Effector memory CD8-positive, alpha-beta T cell (primary cell): ENCODE measurements around the gene IFNA6.
A peak's percentile ranks its signal among the peaks of the same experiment; 100 is the strongest.

ENCODE experiments used
- ATAC-seq: fragments of 150-1000 bp; cut with Tn5 transposase; replicated peaks from 2 replicates; pipeline ENCODE4 v1.10.0; 2021; ENCODE audit warnings: mild to moderate bottlenecking, moderate library complexity
- DNase-seq, 3 experiments: peaks; one replicate each; pipeline ENCODE4 v3.0.0; 2021
- H3K27ac Mint-ChIP-seq, 2 donors: one replicate each; pipeline ENCODE4 v1.8.0; 2022; ENCODE audit warnings: mild to moderate bottlenecking in 2 of 2, mixed read lengths in 2 of 2, moderate library complexity in 2 of 2
- H3K27me3 Mint-ChIP-seq, 2 donors: one replicate each; pipeline ENCODE4 v1.8.0; 2022; ENCODE audit warnings: mixed read lengths in 2 of 2
- H3K36me3 Mint-ChIP-seq: one replicate; pipeline ENCODE4 v1.8.0; 2022; ENCODE audit warnings: mild to moderate bottlenecking, moderate library complexity, mixed read lengths; ENCODE audit not compliant: insufficient read depth
- H3K4me1 Mint-ChIP-seq, 2 donors: one replicate each; pipeline ENCODE4 v1.8.0; 2022; ENCODE audit warnings: low read depth in 2 of 2, mixed read lengths in 2 of 2
- H3K4me3 Mint-ChIP-seq, 2 donors: one replicate each; pipeline ENCODE4 v1.8.0; 2022; ENCODE audit warnings: mild to moderate bottlenecking in 2 of 2, mixed read lengths in 2 of 2, moderate library complexity in 2 of 2
- H3K9me3 Mint-ChIP-seq, 2 donors: one replicate each; pipeline ENCODE4 v1.8.0; 2022; ENCODE audit warnings: mixed read lengths in 2 of 2

IFNA6 gene

DNA sequence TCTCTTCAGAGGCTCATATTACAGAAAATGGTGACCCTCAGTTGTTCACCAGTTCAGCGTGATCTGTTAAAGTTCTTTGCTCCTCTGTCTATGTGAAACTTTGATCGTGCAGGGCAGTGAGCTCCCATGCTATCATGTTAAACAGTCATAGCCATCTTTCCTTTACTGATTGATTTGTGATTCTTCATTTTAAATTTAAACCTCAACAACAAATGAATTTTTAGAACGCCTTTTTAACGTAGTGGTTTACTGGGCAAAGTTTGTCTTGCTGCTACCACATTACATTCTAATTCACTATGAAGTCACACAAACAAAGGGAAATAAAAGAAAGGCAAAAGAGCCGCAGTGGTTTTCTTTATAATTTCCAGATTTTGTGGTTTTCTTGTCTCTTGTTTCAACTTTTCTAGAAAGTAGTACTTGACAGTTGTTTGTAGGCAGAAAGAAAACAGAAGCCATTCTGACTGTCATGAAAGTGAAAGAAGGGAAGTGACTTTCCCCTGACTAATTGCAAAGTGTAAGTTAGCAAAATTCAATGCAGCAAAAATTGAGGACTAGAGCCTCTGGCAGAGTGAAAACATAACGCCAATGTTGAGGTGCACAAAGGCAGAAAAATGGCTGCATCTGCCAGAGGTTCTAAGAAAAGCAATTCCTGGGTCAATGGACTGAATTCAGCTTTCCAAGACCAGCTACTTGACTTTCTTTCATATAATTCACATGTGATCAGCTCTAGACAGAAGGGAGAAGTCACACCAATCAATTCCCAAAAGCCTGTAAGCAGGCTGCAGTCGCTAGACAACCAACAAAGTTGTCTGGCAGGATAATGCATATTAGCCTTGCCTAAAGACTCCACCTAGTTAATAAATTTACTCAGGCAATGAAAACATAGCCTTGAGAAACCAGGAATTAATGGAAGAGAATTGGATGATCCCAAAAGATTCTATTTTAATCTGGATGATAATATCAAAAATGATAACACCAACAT lies 7.1 kb upstream of the IFNA6 start:
- Mint-ChIP-seq H3K27ac (peak overlapping the region; percentile 44 to 72), H3K9me3 (no peaks in the 10 kb centered on the region), H3K27me3 (peaks cover 9 to 26% of the 10 kb centered on the region in 2 donors), H3K4me1 (peaks cover 4 to 13% of the 10 kb centered on the region in 2 donors), H3K36me3 (peaks cover 3% of the 10 kb centered on the region), H3K4me3 (peak overlapping the region; percentile 65 to 66)
- peak; percentile 45 for ATAC-seq
- DNase-seq = no peak

DNA sequence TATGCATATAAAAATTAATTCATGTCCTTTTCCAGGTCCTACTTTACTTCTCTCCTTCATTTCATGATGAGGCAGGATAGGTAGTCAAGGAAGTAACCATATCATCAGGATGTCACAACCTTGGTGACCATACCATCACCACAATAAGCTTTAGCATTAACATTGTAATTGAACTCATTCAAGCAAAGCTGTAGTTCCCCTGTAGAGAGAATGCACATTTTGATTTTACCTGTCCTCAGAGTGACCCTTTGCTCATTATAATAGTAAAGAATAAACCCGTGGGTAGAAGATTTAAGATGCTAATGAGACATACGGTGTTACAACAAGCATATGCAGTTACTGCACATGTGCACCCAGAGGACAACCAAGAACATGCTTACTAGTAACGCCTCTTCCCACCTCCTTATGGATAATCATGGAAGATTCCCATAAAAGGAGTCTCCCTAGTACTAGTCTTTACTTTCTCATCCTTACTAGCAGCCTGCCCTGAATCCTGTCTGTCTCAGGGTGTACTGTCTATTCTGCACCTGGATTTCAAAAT lies 2.2 kb downstream of the IFNA6 start:
- H3K27me3 Mint-ChIP-seq = peaks cover 58 to 62% of the 10 kb centered on the region in 2 donors
- H3K9me3 Mint-ChIP-seq = no peaks in the 10 kb centered on the region
- H3K4me3 Mint-ChIP-seq = no peak overlapping the region
- H3K36me3 Mint-ChIP-seq = no peaks in the 10 kb centered on the region
- DNase-seq = no peak
- no peak overlapping the region for H3K27ac Mint-ChIP-seq
- no peaks in the 10 kb centered on the region for H3K4me1 Mint-ChIP-seq
- no peak for ATAC-seq

- DNase-seq (no peak), ATAC-seq (no peak)
- Mint-ChIP-seq H3K27ac (no peak overlapping the region), H3K27me3 (peaks cover 36 to 64% of the 10 kb centered on the region in 2 donors), H3K4me1 (peaks cover 4 to 10% of the 10 kb centered on the region in 2 donors), H3K4me3 (no peak overlapping the region), H3K36me3 (peaks cover 2% of the 10 kb centered on the region), H3K9me3 (no peaks in the 10 kb centered on the region)
Measured at GRCh38 chr9:21340735-21341134, 10.0 kb downstream of the IFNA6 start.

- Mint-ChIP-seq H3K27me3 (peaks cover 0 to 21% of the 10 kb centered on the region in 2 donors), H3K9me3 (no peaks in the 10 kb centered on the region), H3K27ac (peak overlapping the region; percentile 95 to 97), H3K4me3 (peak overlapping the region; percentile 90 to 91), H3K4me1 (peaks cover 27 to 40% of the 10 kb centered on the region in 2 donors), H3K36me3 (peaks cover 21% of the 10 kb centered on the region)
- no peak for DNase-seq
- ATAC-seq = no peak
Measured at GRCh38 chr9:21336457-21336856, 14.2 kb downstream of the IFNA6 start.

DNA sequence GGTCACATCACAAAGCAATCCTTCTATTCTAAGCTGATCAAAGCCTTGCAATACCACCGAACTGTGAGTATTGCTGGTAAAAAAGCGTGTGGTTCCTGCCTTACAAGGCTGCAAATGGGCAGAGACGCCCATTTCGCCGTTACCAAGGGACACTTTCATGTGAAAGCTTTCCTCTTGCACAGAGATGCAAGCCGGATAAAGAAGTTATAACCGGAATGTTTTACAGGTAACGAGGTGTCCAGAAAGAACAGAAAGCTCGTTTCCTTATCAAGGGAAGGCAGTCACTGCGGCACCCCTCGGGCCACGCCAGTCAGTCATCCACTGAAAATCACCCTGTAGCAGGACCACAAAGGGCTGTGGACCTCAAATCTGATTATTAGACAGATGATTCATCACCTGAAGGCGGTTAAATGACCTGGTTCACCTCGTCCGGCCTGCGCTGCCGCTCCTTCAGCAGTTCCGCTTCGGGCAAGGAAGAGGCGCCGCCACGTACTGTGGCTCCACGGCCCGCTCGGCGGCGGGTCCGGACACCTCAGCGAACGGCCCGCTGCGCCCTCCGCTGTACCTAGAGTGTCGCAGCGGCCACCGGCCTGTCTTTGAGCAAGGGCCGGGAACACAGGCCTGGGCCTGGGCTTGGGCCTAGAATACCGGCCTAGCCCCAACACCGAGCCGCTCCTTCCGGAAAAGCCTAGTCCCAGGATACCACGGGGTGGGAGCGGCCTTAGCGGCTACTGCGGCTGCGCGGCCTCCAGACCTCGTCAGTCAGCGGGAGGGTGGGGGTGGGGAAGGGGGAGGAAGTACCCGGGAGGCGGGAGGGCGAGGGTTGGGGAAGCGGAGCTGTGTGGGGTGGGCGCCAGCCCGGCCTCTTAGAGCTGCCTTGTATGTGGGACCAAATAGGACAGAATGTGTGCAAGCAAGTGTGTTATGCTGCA lies 15.7 kb downstream of the IFNA6 start, which contains the start of gene KLHL9:
Gene KLHL9 (minus strand): TSS at position 704 of the 932 bp plus-strand sequence. CDS start 545 bp downstream, at position 159.
- peak; percentile 83 for ATAC-seq
- DNase-seq = peak; percentile 74 to 78 (median 76)
- no peaks in the 10 kb centered on the region for H3K9me3 Mint-ChIP-seq
- H3K4me3 Mint-ChIP-seq = peak within 1 kb of the TSS; percentile 90 to 91
- peak within 1 kb of the TSS; percentile 95 to 97 for H3K27ac Mint-ChIP-seq
- peaks cover 0 to 12% of the 10 kb centered on the region in 2 donors for H3K27me3 Mint-ChIP-seq
- H3K36me3 Mint-ChIP-seq = peaks cover 31% of the 10 kb centered on the region
- peaks cover 35 to 55% of the 10 kb centered on the region in 2 donors for H3K4me1 Mint-ChIP-seq

DNA sequence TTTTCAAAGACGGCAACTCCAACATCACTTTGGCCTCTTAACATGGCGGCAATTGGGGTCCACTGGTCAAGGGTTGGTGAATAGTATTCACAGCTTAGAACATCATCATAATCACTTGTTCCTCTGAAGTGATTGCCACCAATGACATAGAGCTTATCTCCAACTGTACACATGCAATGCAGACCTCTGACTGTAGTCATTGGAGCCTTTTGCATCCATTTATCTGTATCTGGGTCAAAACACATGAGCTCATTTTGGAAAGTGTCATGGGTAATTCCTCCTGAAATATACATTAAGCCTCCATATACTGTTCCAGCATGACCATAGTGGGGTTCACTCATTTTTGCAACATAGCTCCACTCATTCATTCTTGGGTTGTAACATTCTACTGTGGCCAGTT lies 17.5 kb downstream of the IFNA6 start:
- no peak for ATAC-seq
- peaks cover 36% of the 10 kb centered on the region for H3K36me3 Mint-ChIP-seq
- peak overlapping the region in 1 of 2 donors; percentile 97 for H3K27ac Mint-ChIP-seq
- DNase-seq = no peak
- no peaks in the 10 kb centered on the region for H3K9me3 Mint-ChIP-seq
- H3K4me1 Mint-ChIP-seq = peaks cover 37 to 68% of the 10 kb centered on the region in 2 donors
- peak overlapping the region; percentile 90 to 91 for H3K4me3 Mint-ChIP-seq
- peaks cover 0 to 6% of the 10 kb centered on the region in 2 donors for H3K27me3 Mint-ChIP-seq

DNA sequence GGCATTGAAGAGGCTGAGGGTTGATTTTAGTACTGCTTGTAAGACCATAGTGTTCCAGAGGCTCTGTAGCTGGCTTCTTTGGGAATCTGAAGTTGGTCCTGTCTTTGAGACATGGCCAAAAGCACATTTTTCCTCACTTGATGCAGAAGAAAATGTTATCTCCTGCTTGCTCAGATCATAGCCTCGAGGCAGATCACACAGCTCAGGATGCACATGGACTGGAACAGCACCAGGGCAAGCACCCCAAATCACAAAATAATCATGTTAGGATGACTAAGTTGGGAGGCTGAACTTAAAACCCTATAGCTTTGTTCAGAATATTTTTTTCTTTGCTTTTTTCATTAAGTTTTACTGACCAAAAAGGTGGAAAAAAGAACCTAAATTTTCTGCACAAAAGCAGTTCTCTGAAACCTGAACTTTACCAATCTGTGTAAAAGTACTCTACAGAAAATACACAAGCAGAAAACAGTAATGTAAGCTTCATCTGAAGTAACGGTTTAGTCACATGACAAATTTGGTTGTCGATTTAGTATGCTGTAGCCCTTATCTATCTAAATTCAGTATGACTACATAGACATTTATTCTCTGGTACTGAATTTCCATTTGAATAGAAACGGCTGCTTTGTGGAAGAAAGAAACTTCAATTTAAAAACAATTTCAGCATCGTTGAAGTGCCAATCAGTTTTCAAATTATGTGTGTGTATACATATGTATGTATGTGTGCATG lies 18.8 kb downstream of the IFNA6 start:
- no peaks in the 10 kb centered on the region for H3K27me3 Mint-ChIP-seq
- H3K4me1 Mint-ChIP-seq = peaks cover 41 to 81% of the 10 kb centered on the region in 2 donors
- peaks cover 40% of the 10 kb centered on the region for H3K36me3 Mint-ChIP-seq
- ATAC-seq = no peak
- H3K4me3 Mint-ChIP-seq = peak overlapping the region in 1 of 2 donors; percentile 91
- peak overlapping the region in 1 of 2 donors; percentile 44 for H3K27ac Mint-ChIP-seq
- DNase-seq = no peak
- no peaks in the 10 kb centered on the region for H3K9me3 Mint-ChIP-seq

DNA sequence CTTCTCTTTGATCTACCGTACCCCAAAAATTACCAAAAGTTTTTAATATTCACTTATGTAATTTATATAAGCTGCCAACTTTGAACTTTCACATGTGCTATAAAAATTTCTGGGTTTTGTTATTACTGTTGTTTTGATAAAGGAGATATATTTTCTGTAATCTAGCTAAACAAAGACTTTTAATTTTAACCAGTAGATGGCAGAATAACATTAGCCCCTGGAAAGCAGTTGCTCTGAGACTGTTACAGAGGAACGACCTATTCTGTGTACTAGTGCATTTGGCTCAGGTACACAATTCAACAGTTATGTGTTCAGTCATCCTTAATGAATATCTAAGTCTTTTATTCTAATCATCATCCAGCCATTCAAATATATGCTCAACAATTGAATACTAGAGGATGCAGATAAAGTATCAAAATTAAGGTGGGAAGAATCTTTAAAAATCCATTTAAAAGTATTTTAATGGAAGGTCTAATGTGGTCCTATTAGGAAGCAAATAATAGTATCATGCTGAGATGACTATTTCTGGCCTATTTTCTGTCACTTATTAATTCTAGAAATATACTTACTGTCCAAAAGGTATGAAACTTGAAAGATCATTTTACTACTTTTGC lies 24.1 kb downstream of the IFNA6 start:
- Mint-ChIP-seq H3K36me3 (peaks cover 43% of the 10 kb centered on the region), H3K9me3 (no peaks in the 10 kb centered on the region), H3K4me3 (peak overlapping the region in 1 of 2 donors; percentile 35), H3K27ac (peak overlapping the region in 1 of 2 donors; percentile 80), H3K4me1 (peaks cover 23 to 74% of the 10 kb centered on the region in 2 donors), H3K27me3 (no peaks in the 10 kb centered on the region)
- DNase-seq = no peak
- peak; percentile 96 for ATAC-seq

DNA sequence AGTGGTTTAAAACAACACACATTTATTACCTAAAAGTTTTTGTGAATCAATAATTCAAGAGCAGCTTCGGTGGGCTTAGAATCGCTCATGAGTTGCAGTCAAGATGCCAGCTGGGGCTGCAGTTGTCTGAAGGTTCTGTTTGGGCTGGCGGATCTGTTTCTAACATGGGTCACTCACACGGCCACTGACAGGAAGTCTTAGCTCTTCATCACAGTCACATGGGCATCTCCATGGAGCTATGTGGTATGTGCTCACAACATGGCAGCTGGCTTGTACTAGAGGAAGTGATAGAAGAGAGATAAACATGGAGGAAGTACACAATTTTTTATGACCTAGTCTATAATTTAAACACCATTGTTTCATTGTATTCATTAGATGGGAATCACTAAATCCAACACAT lies 26.6 kb downstream of the IFNA6 start:
- H3K36me3 Mint-ChIP-seq = peaks cover 32% of the 10 kb centered on the region
- no peak overlapping the region for H3K4me3 Mint-ChIP-seq
- DNase-seq = no peak
- H3K4me1 Mint-ChIP-seq = peaks cover 12 to 51% of the 10 kb centered on the region in 2 donors
- H3K9me3 Mint-ChIP-seq = no peaks in the 10 kb centered on the region
- H3K27ac Mint-ChIP-seq = peak overlapping the region in 1 of 2 donors; percentile 17
- no peaks in the 10 kb centered on the region for H3K27me3 Mint-ChIP-seq
- ATAC-seq = no peak

- H3K9me3 Mint-ChIP-seq = no peaks in the 10 kb centered on the region
- peaks cover 28% of the 10 kb centered on the region for H3K36me3 Mint-ChIP-seq
- DNase-seq (no peak), ATAC-seq (no peak)
- no peak overlapping the region for H3K4me3 Mint-ChIP-seq
- peak overlapping the region in 1 of 2 donors; percentile 84 for H3K27ac Mint-ChIP-seq
- peaks cover 11 to 42% of the 10 kb centered on the region in 2 donors for H3K4me1 Mint-ChIP-seq
- H3K27me3 Mint-ChIP-seq = no peaks in the 10 kb centered on the region
Measured at GRCh38 chr9:21322911-21323461, 27.7 kb downstream of the IFNA6 start.

DNA sequence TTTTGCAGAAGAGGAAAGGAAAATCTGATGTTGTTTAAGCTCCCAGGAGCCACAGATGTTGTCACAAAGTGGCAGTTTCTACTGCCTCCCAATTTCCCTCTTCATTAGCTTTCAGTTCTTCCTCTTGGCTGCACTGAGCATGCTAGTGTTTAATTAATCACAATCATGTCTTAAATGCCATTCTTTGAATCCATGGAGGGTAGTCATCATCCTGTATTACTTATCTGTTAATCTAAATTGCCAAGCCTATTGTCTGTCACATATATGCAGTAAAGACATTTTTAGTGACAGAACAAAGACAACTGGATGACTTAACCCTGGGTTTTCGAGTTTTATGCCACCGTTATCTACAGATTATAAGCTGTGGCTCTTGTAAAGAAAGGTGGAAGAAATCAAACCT lies 30.2 kb downstream of the IFNA6 start:
- H3K4me3 Mint-ChIP-seq = no peak overlapping the region
- H3K36me3 Mint-ChIP-seq = peaks cover 21% of the 10 kb centered on the region
- no peaks in the 10 kb centered on the region for H3K9me3 Mint-ChIP-seq
- peaks cover 6 to 24% of the 10 kb centered on the region in 2 donors for H3K4me1 Mint-ChIP-seq
- no peaks in the 10 kb centered on the region for H3K27me3 Mint-ChIP-seq
- no peak for ATAC-seq
- peak overlapping the region; percentile 8 to 18 for H3K27ac Mint-ChIP-seq
- no peak for DNase-seq
